ENCODE results near the gene KLK5.
"Not testable (repeated sequence)": the region's sequence is repeated elsewhere in the genome, so short reads cannot be mapped to it uniquely, and the experiment has no call there.

KLK5 gene

DNA sequence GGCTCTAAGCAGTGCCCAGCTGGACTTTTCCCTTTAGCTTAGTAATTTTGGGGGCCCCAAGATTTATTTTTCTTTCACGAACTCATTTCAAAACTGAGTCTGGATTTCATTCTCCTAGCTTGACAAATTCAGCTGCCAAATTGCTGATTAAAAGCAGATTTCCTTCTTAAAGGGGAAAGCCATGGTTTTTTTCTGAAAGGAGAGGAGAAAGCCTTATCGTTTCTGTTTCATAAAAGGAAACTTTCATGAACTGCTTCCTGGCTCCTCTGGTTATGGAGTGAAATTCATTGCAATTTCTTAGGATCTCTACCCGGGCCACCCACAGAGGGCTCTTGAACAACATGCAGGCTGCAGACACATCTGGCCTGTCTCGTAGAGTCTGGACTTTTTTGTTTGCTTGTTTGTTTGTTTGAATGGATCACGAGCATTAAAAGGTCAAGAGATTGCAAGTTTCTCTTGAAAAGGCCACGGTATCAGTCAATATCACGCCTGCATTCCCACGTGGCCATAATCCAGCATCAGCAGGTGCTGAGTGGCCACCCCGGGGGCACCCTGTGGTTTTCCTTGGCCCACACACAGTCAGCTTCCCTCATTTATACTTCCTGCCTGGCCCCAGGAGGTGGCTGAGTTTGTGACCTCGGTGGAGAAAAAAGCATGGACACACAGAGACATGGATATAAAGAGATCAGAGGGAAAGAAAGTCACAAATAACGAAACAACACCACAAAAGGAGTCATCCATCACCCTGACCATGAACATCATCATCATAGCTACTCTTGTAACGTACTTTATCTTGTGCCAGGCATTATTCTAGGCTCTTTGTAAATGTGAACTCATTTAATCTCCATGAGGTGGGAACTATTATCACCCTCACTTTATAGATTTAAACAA is 31.2 kb downstream of the KLK5 start:
- no peak for DNase-seq

DNA sequence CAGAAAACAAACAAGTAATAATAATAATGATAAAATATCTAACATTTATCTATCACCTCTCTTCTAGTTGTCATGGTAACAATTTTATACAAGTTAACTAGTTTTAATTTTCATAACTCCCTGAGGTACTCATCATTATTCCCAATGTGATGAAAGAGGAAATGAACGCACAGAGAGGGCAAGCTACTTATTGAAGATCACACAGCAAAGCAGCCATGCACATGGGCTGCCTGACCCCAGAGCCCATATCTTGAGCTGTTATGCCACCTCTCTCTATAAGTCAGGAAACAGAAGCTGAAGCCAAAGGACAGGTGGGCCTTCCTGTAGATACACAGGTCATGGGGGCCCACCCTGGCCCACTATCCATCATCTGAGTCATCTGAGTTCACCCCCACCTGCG is 36.8 kb downstream of the KLK5 start:
- no peak for DNase-seq

DNA sequence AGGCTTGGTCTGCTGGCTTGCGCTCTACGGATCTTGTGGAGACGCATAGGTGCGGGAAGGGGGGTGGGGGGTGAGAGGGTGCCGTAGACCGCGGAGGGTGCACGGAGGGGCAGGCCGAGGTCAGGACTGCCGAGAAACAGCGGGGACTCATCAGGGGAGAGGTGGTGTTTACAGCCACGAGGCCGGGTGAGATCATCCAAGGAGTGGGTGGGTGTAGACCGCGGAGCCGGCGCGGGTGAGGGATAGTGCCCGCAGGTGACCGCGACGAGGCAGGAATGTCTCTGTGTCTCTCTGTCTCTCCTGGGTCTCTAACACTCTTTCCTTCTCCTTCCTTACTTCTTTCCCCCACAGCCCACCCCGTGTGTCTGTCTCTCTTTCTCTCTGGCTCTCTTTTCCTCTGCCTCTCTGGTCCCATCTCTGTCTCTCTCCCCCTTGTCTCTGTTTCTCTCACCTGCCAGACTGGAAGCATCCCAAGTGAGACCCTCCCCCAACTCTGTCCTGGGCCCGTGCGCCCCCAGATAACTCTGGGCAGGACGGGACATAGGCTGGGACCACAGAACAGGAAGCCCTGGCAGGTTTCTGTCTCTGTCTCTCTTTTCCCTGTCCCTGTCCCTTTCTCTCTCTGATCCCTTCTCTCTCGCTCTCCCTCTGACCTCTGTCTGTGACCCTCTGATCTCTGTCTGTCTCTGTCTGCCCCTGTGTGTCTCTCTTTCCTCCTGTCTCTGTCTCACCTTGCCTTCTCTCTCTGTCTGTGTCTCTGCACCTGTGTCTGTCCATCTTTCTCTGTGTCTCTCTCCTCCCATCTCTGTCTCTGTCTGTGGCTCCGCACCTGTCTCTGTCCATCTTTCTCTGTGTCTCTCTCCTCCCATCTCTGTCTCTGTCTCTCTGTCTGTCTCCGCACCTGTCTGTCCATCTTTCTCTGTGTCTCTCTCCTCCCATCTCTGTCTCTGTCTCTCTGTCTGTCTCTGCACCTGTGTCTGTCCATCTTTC is 39.8 kb downstream of the KLK5 start:
- no peak for DNase-seq

DNA sequence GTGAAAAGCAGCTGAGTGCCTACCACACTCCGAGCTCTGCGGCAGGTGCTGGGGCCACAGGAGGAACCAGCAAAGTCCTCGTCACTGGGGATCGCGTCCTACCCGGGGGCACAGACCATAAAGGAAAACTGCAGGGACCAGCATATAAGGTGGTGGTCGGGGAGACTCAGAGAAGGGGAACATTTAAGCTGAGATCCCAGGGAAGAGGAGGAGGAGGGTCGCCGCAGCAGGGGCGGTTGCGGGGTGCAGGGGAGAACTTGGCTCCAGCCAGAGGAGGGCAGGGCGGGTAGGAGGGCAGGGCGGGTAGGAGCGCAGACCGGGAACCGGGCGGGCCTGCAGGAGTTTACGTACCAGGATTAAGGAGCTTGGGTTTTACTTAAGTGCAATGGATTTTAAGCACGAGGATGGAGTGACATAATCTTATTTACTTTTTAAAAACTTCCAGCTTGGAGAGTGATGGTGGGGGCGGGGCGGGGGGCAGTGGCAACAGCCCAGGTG is 40.7 kb downstream of the KLK5 start:
- DNase-seq = no peak

DNA sequence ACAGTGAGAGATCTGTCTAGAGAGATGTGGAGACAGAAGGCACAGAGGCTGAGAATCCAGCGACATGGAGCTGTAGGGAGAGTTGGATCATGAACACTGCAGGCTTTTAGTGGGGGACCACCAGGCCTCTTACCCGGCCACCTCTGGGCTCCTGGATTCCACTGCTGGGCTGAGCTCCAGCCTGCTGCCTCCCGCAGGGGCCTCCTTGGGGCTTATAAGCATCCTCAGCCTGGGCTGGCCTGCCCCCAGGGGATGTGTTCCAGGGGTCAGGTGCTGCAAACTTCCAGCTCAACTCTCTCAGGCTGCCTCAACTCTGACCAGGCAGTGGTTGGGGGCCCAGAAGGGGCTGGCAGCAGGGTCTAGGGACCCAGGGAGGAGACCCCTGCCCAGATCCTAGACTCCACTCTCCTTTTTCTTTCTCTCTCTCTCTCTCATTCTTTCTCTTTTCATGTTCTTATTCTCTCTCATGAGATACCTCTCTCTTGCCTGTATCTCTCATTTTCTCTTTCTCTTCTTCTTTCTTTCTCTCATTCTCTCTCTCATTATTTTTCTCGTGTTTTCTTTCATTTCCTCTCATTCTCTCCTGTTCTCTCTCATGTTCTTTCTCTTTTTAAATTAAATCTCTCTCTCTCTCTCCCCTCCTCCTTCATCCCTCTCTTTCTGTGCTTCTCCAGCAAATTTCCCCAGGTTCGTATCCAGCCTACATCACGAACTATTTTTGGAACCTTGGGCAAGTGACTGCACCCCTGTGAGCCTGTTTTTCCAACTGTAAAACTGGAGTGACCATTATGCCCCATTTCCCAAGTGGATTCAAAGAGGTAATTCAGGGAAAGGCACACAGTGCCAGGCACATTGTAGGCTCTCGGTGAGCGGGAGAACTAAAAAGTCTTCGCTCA is 41.4 kb downstream of the KLK5 start, which contains the start of gene KLK4:
Gene KLK4 (minus strand): TSS at position 190 of the 896 bp plus-strand sequence. CDS start 657 bp downstream, outside the sequence.
- DNase-seq = no peak

DNA sequence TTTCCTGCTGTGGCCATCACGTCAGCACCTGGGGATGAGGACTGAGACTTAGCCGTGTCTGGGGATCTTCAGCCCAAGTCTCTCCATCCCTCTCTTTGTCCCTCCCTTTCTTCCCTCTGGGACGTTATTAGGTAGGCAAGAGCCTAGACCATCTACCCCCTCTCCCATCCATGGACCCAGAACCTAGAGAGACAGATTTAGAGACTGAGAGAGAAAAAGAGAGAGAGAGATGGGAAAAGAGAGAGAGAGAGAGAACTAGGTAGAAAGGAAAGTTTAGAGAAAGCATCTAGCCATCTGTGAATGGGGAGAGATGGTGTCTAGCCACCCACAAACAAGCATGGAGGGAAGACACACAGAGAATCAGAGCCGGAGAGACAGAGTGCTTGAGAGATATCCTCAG is 42.1 kb downstream of the KLK5 start:
- no peak for DNase-seq

DNA sequence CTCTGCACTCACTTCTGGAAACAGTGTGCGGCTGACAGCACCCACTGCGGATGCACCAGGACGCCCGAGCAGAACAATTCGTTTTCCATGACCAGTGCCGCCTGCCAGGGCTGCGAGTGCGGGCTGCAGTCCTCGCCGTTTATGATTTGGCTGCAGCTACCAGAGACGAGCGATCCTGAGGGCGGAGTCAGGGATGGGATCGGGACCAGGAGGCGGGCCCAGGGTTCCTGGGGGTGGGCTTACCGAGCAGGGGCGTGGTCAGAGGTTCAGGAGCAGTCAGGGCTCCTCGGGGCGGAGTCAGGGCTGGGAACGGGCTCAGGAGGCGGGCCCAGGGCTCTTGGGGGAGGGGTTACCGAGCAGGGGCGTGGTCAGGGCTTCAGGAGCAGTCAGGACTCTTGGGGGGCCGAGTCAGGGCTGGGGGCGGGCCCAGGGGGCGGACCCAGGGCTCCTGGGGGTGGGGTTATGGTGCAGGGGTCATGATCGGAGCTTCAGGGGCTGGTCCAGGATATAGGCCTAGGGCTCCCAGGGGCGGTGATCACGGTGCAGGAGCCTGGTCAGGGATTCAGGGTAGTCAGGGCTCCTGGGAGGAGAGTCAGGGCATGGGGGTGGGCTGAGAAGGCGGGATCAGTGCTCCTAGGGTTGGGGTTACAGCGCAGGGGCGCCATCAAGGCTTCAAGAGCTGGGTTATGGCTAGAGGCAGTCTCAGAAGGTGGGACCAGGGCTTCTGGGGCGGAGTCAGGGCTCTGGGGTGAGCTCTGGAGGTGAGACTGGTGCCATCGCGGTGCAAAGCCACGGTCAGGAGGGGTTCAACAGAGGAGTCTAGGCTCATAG is 43.4 kb downstream of the KLK5 start:
- no peak for DNase-seq

DNA sequence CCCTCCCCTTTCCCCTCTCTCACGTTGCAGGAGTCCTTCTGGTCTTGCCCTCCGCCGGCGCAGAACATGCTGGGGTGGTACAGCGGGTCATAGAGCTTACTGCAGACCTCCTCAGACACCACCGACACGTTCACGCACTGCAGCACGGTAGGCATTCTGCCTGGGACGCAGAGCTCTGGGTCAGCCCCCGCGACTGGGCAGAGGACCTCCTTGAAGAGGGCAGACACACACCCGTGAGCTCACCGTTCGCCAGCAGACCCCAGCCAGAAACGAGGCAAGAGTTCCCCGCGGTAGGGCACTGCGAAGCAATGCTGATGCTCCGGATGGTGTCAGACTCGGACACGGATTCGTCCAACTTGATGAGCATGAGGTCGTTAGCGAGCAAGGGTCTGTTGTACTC is 44.5 kb downstream of the KLK5 start:
- no peak for DNase-seq

DNA sequence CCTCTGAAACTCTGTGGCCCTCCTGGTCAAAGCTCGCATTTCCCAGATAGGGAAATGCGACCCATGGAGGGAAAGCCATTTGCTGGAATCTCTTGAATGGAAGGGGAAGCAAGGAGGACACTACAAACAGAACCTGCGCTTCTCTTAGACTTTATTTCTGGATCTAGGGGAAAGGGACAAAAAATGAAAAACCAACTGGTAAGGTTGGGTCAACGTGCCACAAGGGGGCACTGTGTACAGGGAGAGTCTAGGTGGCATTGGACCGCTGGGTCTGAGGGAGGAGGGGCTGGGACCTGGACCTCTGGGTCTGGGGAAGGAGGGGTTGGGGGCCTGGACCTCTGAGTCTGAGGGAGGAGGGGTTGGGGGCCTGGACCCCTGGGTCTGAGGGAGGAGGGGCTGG is 46.6 kb downstream of the KLK5 start:
- DNase-seq = no peak

DNA sequence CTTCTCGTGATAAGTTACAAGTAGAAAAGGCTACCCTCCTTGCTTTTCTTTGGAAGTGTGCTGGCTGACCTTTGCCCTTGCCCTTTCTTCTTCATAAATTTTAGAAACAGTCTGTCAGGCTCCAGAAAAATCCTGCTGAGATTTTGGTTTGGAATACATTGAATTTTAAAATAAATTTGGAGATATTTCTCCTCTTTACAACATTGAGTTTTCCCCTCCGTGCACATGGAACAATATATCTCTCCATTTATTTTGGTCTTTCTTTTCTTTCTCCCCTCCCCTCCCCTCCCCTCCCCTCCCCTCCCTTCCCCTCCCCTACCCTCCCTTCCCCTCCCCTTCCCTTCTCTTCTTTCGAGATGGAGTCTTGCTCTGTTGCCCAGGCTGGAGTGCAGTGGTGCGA is 50.2 kb downstream of the KLK5 start:
- no peak for DNase-seq

DNA sequence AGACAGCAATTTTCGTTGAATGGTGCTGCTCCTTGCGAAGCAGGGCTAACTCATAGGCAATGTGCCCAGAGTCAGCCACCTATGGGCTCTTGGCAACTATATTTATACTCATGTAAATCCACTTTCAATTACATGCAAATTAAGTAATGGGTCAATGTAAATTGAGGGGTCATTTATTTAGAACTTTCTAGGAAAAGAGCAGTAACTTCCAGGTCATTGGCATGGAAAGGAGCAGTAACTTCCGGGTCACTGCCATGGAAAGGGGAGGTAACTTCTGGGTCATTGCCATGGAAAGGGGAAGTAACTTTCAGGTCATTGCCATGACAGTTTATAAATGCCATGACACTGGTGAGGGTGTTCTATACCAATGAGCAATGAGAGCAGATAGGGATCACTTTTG is 53.3 kb downstream of the KLK5 start:
- no peak for DNase-seq

DNA sequence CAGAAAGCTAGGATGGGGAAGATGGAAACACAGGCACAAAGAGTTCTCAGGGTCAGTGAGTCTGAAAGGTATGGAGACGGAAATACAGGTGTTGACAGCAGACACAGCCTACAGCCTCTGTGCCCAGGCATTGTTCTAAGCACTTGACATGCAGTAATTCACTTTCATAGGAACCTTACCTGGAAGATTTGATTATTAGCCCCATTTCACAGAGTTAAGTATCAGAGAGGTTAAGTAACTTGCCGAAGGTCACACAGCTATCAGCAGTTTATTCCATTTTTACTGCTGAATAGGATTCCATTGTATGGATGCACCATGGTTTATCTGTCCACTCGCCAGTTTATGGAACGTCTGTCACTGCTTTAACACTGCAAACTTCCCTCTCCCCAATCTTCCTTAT is 54.8 kb downstream of the KLK5 start:
- no peak for DNase-seq

DNA sequence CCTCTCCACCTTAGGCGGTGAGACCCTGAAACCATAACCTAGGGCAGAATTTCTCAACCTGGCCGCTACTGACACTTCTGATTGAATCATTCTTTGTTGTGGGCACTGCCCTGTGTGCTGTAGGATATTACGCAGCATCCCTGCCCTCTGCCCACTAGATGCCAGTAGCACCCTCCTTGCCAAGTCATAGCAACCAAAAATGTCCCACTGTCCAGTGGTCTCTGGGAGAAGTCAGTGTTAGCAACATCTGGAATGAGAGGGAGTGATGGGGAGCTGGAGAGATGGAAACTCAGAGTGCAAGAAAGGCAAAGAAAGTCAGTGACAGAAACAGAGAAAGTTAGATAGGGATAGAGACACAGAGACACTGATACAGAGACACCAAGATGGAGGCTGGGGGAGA is 55.2 kb downstream of the KLK5 start:
- DNase-seq = no peak

DNA sequence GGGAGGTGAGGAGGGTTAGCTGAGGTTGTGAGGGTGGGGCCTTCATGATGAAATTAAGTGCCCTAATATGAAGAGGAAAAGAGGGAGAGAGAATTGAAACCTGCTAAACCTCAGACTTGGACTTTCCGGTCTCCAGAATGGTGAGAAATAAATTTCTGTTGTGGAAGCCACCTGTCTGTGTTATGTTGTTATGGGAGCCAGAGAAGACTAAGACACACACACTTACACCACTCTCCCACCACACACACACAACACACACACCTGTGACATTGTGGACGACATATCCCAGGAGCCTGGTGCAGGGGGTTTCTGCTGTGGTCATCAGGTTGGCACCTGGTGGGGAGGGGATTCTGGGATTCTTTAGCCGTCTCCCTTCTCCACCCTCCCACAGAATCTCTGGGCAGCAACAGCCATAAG is 55.6 kb downstream of the KLK5 start:
- no peak for DNase-seq

DNA sequence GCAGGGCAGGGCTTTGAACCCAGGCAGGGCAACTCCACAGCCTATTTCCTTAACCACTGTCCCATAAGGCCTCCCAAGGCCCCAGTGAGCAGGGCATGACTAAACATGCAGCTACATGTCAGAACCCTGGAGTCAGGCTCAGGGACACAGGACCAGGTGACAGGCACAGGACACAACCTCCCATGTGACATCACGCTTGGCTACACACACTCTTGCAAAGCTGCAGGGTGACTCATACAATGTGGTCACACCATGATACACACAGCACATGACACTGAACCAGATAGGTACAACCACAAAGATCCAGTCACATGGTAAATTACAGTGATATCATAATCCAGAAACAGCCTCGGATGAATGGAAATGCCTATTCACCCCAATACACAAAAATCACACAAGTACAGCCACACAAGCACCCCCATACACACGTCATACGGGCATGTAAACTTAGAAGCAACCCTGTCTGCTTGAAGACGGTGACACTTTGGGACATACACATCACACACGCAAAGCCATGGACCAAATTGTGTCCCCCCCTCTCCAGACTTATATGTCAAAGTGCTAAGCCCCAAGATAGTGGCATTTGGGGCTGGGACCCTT is 56.1 kb downstream of the KLK5 start:
- DNase-seq = peak; percentile 44

DNA sequence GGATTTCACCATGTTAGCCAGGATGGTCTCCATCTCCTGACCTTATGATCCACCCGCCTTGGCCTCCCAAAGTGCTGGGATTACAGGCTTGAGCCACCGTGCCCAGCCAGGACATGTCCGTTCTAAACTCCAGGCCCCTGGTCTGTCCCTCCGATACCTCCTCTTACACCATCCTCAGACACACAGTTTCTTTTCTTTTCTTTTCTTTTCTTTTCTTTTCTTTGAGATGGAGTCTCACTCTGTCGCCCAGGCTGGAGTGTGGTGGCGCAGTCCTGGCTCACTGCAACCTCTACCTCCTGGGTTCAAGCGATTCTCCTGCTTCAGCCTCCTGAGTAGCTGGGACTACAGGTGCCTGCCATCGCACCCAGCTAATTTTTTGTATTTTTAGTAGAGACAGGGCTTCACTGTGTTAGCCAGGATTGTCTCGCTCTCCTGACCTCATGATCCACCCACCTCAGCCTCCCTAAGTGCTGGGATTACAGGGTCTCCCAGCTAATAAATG is 56.7 kb downstream of the KLK5 start:
- DNase-seq = not testable (repeated sequence)

DNA sequence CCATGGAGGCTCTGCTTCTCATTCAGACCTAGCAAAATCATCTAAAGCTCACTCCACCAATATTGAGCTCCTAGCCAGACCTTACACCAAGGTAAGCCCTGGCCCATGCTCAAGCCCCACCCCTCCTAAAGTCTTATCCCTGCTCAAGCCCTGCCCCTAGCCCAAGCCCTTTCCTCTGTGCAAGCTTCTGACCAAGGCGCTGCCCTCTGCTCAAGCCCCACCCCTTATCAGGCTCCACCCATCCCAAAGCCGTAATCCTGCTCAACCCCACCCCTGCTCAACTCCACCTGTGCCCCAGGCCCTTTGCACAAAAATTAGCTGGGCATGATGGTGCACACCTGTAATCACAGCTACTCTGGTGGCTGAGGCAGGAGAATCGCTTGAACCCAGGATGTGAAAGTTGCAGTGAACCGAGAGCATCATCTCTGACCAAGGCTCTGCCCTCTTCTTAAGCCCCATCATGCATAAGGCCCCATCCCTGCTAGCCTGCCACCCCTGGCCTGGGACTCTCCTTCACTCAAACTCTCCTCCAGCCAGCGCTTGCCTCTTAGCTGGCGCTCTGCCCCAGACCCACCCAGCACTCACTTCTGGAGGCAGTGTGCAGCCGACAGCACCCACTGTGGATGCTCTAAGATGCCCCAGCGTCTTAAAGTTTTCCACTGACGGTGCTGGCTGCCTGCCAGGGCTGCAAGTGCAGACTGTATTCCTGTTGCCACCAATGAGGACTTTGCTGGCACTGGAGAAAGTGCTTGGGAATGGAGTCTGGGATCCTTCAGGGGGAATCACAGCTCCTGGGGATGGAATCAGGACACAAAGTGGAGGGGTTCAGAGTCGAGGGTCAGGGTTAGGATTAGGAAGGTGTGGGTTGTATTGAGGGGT is 58.1 kb downstream of the KLK5 start:
- DNase-seq = no peak

All from HCEC 1CT (cell line).